GM23338 (cell line): ENCODE data around the gene CRACR2B. TPM values are rescaled to one million over a fixed set of nuclear protein-coding genes. Genes with fewer than 3 reads are reported as not detected.

ENCODE experiments used
- ATAC-seq: fragments of 200-7000 bp; cut with Tn5 transposase; 3 replicates; pipeline ENCODE4 v1.9.1; 2020
- DNase-seq: peaks from one replicate; pipeline ENCODE4 v3.0.0-alpha.2; 2015; ENCODE audit warnings: low spot score
- H2AFZ ChIP-seq: fragments of 200-600 bp; sonication (generic); 2 replicates; pipeline ENCODE4 v1.8.0; 2016; ENCODE audit warnings: antibody characterized with exemption, mild to moderate bottlenecking, moderate library complexity
- H3F3A ChIP-seq: fragments of 200-600 bp; sonication (generic); replicated peaks from 2 replicates; pipeline ENCODE4 v1.8.0; 2017; ENCODE audit warnings: antibody characterized with exemption, mixed run types, low read depth
- H3K27ac ChIP-seq: fragments of 200-600 bp; sonication (generic); 2 replicates; pipeline ENCODE4 v1.6.1; 2016; ENCODE audit warnings: low read depth
- H3K27me3 ChIP-seq: fragments of 200-600 bp; sonication (generic); 2 replicates; pipeline ENCODE4 v1.8.0; 2016; ENCODE audit warnings: mild to moderate bottlenecking, mixed run types, moderate library complexity; ENCODE audit not compliant: insufficient read depth
- H3K36me3 ChIP-seq: fragments of 200-600 bp; sonication (generic); 2 replicates; pipeline ENCODE4 v1.8.0; 2016; ENCODE audit warnings: mild to moderate bottlenecking; ENCODE audit not compliant: insufficient read depth
- H3K4me1 ChIP-seq: fragments of 200-600 bp; sonication (generic); 2 replicates; pipeline ENCODE4 v1.8.0; 2016; ENCODE audit warnings: mild to moderate bottlenecking, moderate library complexity; ENCODE audit not compliant: insufficient read depth
- H3K4me2 ChIP-seq: fragments of 200-600 bp; sonication (generic); 2 replicates; pipeline ENCODE4 v1.7.1; 2017; ENCODE audit warnings: mixed run types
- H3K4me3 ChIP-seq: fragments of 200-600 bp; sonication (generic); 2 replicates; pipeline ENCODE4 v1.6.1; 2016; ENCODE audit warnings: mixed run types
- H3K79me2 ChIP-seq: fragments of 200-600 bp; sonication (generic); replicated peaks from 2 replicates; pipeline ENCODE4 v1.8.0; 2017; ENCODE audit warnings: mild to moderate bottlenecking; ENCODE audit not compliant: insufficient read depth
- H3K9me2 ChIP-seq: fragments of 200-600 bp; sonication (generic); 2 replicates; pipeline ENCODE4 v1.8.0; 2017; ENCODE audit not compliant: insufficient read depth
- H4K20me1 ChIP-seq: fragments of 200-600 bp; sonication (generic); replicated peaks from 2 replicates; pipeline ENCODE4 v1.8.0; 2017; ENCODE audit warnings: mild to moderate bottlenecking; ENCODE audit not compliant: insufficient read depth
- H3K27ac Mint-ChIP-seq: 2 replicates; pipeline ENCODE4 v1.8.0; 2020; ENCODE audit warnings: inconsistent platforms, mild to moderate bottlenecking, moderate library complexity, mixed read lengths
- H3K27me3 Mint-ChIP-seq: 3 replicates; pipeline ENCODE4 v1.8.0; 2022; ENCODE audit warnings: low read depth, mild to moderate bottlenecking, moderate library complexity, mixed read lengths, inconsistent platforms; ENCODE audit not compliant: insufficient read depth, poor library complexity
- H3K36me3 Mint-ChIP-seq: 3 replicates; pipeline ENCODE4 v1.8.0; 2021; ENCODE audit warnings: low read depth, mild to moderate bottlenecking, inconsistent platforms, moderate library complexity, mixed read lengths
- H3K4me1 Mint-ChIP-seq: 3 replicates; pipeline ENCODE4 v1.8.0; 2020; ENCODE audit warnings: mild to moderate bottlenecking, inconsistent platforms, mixed read lengths
- H3K4me3 Mint-ChIP-seq: 3 replicates; pipeline ENCODE4 v1.8.0; 2021; ENCODE audit warnings: moderate library complexity, mild to moderate bottlenecking, inconsistent platforms, mixed read lengths
- H3K9me3 Mint-ChIP-seq: 3 replicates; pipeline ENCODE4 v1.8.0; 2020; ENCODE audit warnings: moderate library complexity, mild to moderate bottlenecking, inconsistent platforms, mixed read lengths
- CREB1 ChIP-seq: fragments of 250-450 bp; sonication (Bioruptor Pico); IDR thresholded peaks from 2 replicates; pipeline ENCODE4 v1.5.0; 2020; ENCODE audit warnings: low read depth, mild to moderate bottlenecking, moderate library complexity
- EZH2 ChIP-seq: fragments of 200-600 bp; sonication (generic); IDR thresholded peaks from one replicate; pipeline ENCODE4 v1.8.0; 2017; ENCODE audit warnings: antibody characterized with exemption, mild to moderate bottlenecking, low read depth; ENCODE audit not compliant: unreplicated experiment
- EZH2phosphoT487 ChIP-seq: fragments of 200-600 bp; sonication (generic); IDR thresholded peaks from one replicate; pipeline ENCODE4 v1.8.1; 2018; ENCODE audit warnings: antibody characterized with exemption; ENCODE audit not compliant: unreplicated experiment
- JUNB ChIP-seq: IDR thresholded peaks from one replicate; pipeline ENCODE4 v1.6.1; 2016; ENCODE audit warnings: antibody characterized with exemption; ENCODE audit not compliant: unreplicated experiment
- NANOG ChIP-seq: IDR thresholded peaks from 2 replicates; pipeline ENCODE4 v1.6.1; 2016; ENCODE audit warnings: antibody characterized with exemption, borderline replicate concordance
- POLR2AphosphoS5 ChIP-seq: IDR thresholded peaks from 2 replicates; pipeline ENCODE4 v1.6.1; 2016; ENCODE audit warnings: antibody characterized with exemption, low read depth
- STAT1 ChIP-seq: IDR thresholded peaks from one replicate; pipeline ENCODE4 v1.6.1; 2016; ENCODE audit warnings: antibody characterized with exemption; ENCODE audit not compliant: unreplicated experiment
- ZNF114 ChIP-seq: fragments of 250-450 bp; sonication (Bioruptor Pico); IDR thresholded peaks from 2 replicates; pipeline ENCODE4 v1.5.0; 2020; ENCODE audit warnings: mild to moderate bottlenecking, moderate library complexity
- ZNF331 ChIP-seq: fragments of 250-450 bp; sonication (Bioruptor Pico); IDR thresholded peaks from 2 replicates; pipeline ENCODE4 v1.5.0; 2020; ENCODE audit warnings: low read depth, mild to moderate bottlenecking, moderate library complexity
- polyA plus RNA-seq: library from polyadenylated mRNA; unstranded; fragments of >200 nt; fragmentation: Nextera tagmentation; extraction: Ambion mirVana; gene quantifications from 2 replicates; pipeline ENCODE4 v1.2.1, GENCODE V29; 2016
- total RNA-seq: library from RNA; depleted of rRNA; stranded (reverse); fragments of >200 nt; shearing (Covaris generic); gene quantifications from 2 replicates; pipeline ENCODE4 v1.2.3, GENCODE V29; 2014
- TF ChIP-seq, protein P1 (sequence below): IDR thresholded peaks from 2 replicates; pipeline ENCODE4 v1.6.1; 2016; ENCODE audit warnings: antibody characterized with exemption
- TF ChIP-seq, protein P2 (sequence below): IDR thresholded peaks from one replicate; pipeline ENCODE4 v1.6.1; 2018; ENCODE audit warnings: antibody characterized with exemption; ENCODE audit not compliant: unreplicated experiment
- TF ChIP-seq, protein P3 (sequence below): fragments of 250-450 bp; sonication (Bioruptor Pico); IDR thresholded peaks from 2 replicates; pipeline ENCODE4 v1.5.0; 2020; ENCODE audit warnings: mild to moderate bottlenecking, moderate library complexity
- TF ChIP-seq, protein P4 (sequence below), 2 experiments: fragments of 200-600 bp in 1 of 2; sonication (generic) in 1 of 2; conservative IDR thresholded peaks; 2 replicates each; pipeline versions ENCODE4 v1.5.1 to v1.6.1; 2016 to 2017; ENCODE audit warnings: antibody characterized with exemption in 2 of 2, low read depth in 2 of 2, mild to moderate bottlenecking in 2 of 2, moderate library complexity in 1 of 2

CRACR2B gene
- total and polyA plus RNA-seq, 2 experiments from 2014 or later = 55.9 to 64.1 TPM

DNA sequence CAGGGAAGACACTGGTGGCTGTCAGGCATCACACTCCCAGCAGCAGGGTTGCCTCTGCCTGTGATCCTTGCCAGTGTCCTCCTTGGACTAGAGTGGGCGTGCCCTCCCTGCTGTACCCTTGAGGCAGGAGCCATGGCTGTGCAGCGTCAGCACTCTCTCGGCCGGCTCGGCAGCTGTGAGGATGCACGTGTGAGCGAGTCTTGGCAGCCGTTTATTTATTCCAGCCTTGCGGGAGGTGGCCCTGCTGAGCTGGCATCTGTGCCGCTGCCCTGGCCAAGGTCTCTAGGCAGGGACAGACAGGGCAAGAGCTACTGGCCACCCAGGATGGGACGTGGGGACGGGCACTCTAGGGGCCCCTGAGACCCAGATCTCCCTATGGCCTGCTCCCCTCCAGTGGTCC is 48.8 kb downstream of the CRACR2B start:
- no peak for DNase-seq
- Histone ChIP-seq H3K27me3 (no peaks in the 10 kb centered on the region), H4K20me1 (peaks cover 17% of the 10 kb centered on the region), H2AFZ (no peak overlapping the region), H3K4me3 (no peak overlapping the region), H3K27ac (no peak overlapping the region), H3K79me2 (no peaks in the 10 kb centered on the region), H3K4me2 (no peak overlapping the region), H3K36me3 (peaks cover 4% of the 10 kb centered on the region; the same call in 1 of the 2 replicates), H3K9me2 (no peaks in the 10 kb centered on the region), H3F3A (peaks cover 15% of the 10 kb centered on the region; the same call in 1 of the 2 replicates), H3K4me1 (no peaks in the 10 kb centered on the region)
- H3K27ac Mint-ChIP-seq = no peak overlapping the region
- no peaks in the 10 kb centered on the region for H3K9me3 Mint-ChIP-seq
- H3K4me1 Mint-ChIP-seq = no peaks in the 10 kb centered on the region; the same call in 1 of the 3 replicates
- peaks cover 21% of the 10 kb centered on the region for H3K27me3 Mint-ChIP-seq
- no peak for ATAC-seq
- peaks cover 35% of the 10 kb centered on the region for H3K36me3 Mint-ChIP-seq
- H3K4me3 Mint-ChIP-seq = no peak overlapping the region
- TF ChIP-seq, protein P1, sequence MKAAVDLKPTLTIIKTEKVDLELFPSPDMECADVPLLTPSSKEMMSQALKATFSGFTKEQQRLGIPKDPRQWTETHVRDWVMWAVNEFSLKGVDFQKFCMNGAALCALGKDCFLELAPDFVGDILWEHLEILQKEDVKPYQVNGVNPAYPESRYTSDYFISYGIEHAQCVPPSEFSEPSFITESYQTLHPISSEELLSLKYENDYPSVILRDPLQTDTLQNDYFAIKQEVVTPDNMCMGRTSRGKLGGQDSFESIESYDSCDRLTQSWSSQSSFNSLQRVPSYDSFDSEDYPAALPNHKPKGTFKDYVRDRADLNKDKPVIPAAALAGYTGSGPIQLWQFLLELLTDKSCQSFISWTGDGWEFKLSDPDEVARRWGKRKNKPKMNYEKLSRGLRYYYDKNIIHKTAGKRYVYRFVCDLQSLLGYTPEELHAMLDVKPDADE = no peak
- TF ChIP-seq, protein P2, sequence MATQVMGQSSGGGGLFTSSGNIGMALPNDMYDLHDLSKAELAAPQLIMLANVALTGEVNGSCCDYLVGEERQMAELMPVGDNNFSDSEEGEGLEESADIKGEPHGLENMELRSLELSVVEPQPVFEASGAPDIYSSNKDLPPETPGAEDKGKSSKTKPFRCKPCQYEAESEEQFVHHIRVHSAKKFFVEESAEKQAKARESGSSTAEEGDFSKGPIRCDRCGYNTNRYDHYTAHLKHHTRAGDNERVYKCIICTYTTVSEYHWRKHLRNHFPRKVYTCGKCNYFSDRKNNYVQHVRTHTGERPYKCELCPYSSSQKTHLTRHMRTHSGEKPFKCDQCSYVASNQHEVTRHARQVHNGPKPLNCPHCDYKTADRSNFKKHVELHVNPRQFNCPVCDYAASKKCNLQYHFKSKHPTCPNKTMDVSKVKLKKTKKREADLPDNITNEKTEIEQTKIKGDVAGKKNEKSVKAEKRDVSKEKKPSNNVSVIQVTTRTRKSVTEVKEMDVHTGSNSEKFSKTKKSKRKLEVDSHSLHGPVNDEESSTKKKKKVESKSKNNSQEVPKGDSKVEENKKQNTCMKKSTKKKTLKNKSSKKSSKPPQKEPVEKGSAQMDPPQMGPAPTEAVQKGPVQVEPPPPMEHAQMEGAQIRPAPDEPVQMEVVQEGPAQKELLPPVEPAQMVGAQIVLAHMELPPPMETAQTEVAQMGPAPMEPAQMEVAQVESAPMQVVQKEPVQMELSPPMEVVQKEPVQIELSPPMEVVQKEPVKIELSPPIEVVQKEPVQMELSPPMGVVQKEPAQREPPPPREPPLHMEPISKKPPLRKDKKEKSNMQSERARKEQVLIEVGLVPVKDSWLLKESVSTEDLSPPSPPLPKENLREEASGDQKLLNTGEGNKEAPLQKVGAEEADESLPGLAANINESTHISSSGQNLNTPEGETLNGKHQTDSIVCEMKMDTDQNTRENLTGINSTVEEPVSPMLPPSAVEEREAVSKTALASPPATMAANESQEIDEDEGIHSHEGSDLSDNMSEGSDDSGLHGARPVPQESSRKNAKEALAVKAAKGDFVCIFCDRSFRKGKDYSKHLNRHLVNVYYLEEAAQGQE = no peak
- TF ChIP-seq POLR2AphosphoS5 = no peak
- no peak for TF ChIP-seq JUNB
- TF ChIP-seq EZH2phosphoT487 = no peak
- TF ChIP-seq ZNF114 = no peak
- TF ChIP-seq CREB1 (CRISPR knock-in tag) = no peak
- no peak for TF ChIP-seq NANOG
- no peak for TF ChIP-seq STAT1
- TF ChIP-seq EZH2 = no peak
- TF ChIP-seq, protein P3, sequence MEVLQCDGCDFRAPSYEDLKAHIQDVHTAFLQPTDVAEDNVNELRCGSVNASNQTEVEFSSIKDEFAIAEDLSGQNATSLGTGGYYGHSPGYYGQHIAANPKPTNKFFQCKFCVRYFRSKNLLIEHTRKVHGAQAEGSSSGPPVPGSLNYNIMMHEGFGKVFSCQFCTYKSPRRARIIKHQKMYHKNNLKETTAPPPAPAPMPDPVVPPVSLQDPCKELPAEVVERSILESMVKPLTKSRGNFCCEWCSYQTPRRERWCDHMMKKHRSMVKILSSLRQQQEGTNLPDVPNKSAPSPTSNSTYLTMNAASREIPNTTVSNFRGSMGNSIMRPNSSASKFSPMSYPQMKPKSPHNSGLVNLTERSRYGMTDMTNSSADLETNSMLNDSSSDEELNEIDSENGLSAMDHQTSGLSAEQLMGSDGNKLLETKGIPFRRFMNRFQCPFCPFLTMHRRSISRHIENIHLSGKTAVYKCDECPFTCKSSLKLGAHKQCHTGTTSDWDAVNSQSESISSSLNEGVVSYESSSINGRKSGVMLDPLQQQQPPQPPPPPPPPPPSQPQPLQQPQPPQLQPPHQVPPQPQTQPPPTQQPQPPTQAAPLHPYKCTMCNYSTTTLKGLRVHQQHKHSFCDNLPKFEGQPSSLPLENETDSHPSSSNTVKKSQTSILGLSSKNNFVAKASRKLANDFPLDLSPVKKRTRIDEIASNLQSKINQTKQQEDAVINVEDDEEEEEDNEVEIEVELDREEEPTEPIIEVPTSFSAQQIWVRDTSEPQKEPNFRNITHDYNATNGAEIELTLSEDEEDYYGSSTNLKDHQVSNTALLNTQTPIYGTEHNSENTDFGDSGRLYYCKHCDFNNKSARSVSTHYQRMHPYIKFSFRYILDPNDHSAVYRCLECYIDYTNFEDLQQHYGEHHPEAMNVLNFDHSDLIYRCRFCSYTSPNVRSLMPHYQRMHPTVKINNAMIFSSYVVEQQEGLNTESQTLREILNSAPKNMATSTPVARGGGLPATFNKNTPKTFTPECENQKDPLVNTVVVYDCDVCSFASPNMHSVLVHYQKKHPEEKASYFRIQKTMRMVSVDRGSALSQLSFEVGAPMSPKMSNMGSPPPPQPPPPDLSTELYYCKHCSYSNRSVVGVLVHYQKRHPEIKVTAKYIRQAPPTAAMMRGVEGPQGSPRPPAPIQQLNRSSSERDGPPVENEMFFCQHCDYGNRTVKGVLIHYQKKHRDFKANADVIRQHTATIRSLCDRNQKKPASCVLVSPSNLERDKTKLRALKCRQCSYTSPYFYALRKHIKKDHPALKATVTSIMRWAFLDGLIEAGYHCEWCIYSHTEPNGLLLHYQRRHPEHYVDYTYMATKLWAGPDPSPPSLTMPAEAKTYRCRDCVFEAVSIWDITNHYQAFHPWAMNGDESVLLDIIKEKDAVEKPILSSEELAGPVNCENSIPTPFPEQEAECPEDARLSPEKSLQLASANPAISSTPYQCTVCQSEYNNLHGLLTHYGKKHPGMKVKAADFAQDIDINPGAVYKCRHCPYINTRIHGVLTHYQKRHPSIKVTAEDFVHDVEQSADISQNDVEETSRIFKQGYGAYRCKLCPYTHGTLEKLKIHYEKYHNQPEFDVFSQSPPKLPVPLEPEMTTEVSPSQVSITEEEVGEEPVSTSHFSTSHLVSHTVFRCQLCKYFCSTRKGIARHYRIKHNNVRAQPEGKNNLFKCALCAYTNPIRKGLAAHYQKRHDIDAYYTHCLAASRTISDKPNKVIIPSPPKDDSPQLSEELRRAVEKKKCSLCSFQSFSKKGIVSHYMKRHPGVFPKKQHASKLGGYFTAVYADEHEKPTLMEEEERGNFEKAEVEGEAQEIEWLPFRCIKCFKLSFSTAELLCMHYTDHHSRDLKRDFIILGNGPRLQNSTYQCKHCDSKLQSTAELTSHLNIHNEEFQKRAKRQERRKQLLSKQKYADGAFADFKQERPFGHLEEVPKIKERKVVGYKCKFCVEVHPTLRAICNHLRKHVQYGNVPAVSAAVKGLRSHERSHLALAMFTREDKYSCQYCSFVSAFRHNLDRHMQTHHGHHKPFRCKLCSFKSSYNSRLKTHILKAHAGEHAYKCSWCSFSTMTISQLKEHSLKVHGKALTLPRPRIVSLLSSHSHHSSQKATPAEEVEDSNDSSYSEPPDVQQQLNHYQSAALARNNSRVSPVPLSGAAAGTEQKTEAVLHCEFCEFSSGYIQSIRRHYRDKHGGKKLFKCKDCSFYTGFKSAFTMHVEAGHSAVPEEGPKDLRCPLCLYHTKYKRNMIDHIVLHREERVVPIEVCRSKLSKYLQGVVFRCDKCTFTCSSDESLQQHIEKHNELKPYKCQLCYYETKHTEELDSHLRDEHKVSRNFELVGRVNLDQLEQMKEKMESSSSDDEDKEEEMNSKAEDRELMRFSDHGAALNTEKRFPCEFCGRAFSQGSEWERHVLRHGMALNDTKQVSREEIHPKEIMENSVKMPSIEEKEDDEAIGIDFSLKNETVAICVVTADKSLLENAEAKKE (CRISPR knock-in tag) = no peak
- TF ChIP-seq ZNF331 = no peak
- TF ChIP-seq, protein P4, sequence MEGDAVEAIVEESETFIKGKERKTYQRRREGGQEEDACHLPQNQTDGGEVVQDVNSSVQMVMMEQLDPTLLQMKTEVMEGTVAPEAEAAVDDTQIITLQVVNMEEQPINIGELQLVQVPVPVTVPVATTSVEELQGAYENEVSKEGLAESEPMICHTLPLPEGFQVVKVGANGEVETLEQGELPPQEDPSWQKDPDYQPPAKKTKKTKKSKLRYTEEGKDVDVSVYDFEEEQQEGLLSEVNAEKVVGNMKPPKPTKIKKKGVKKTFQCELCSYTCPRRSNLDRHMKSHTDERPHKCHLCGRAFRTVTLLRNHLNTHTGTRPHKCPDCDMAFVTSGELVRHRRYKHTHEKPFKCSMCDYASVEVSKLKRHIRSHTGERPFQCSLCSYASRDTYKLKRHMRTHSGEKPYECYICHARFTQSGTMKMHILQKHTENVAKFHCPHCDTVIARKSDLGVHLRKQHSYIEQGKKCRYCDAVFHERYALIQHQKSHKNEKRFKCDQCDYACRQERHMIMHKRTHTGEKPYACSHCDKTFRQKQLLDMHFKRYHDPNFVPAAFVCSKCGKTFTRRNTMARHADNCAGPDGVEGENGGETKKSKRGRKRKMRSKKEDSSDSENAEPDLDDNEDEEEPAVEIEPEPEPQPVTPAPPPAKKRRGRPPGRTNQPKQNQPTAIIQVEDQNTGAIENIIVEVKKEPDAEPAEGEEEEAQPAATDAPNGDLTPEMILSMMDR (conservative IDR thresholded peaks at IDR 0.05; ENCODE audit: low read depth in 2 of 2) = no peak
